ENCODE results near the gene SEMA4G.

Gene SEMA4G

DNA sequence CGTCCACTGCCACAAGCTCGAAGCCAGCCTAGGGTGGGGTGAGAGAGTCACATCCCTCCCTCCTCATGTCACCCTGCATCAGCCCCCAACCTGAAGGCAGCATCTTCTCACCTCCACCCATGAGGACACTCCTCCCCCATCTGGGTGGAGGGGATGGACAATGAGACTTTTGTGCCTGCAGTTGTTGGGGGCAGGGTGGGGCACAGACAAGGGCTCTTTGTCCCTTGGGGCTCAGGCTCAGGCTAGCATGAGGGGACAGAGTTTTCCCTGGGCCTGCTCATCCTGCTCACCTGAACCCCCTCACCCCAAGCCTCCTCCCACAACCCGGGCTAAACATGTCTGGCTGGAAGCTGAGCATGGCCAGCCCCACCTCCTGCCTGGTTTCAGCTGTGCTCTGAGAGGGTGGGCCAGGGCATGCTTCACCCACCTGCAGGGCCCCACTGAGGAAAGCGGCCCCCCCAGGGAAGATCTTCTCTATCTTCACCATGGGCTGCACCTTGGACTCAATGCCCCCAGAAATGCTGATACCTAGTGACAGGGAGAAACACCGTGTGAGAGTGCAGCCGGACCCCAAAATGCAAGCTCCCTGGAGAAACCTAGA lies 39.6 kb downstream of the SEMA4G start:
- no peak for FAIRE-seq

DNA sequence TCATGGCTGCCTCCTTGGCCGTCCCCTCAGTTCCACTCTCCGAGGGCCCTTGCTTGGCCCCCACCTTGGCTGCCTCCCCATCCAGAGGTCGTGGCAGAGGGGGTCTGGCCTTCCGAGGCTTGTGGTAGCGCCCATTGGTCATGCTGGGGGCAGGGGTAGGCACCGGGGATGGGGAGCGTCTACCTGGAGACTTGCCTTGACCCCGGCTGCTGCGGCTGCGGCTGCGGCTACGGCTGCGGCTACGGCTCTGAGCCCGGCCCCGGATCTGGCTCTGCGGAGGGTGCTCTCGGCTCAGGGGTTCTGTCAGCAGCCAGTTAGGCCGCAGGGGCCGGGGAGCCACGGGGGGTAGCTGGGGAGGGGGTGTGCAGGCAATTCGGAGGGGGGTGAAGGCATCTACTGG lies 41.0 kb downstream of the SEMA4G start:
- FAIRE-seq = no peak

DNA sequence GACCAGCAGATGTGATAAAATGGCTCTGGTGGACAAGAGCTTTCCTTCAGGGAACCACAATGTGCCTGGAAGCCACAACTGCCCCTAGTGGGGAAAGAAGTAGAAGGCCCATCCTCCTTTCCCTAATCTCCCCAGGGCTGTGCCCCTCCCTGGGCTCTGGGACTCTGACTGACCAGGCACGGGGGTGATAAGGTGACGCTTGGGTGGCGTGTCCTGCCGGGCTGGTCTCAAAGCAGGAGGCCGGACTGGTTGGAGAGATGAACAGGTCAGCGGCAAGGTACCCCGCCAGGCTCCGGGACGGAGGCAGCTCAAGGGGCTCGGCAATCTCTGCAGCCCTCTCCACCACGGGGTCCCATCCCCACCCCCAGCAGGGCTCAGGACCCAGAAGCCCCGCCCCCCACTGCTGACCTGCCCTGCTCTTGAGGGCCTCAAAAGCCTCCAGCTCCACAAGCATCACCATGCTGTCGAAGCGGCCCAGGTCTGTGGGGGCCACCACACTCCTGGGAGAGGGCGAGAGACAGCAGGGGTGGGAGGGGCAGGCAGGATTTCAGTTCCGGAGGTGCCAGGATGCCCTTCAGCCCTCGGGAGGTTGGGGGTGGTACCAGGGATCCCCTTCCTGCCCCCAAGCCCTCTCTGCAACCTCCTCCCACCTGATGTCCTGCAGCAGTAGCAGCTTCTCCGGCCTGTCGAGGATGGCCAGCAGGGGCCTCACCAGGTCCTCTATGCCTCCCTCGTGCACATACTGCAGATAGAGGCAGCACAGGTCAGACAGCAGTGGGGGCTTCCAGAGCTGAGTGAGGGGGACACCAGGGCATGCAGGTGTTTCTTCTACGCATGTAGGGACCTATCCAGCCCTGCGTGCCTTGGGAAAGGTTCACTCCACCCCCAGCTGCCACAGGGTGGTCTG lies 42.5 kb downstream of the SEMA4G start:
- FAIRE-seq = no peak

DNA sequence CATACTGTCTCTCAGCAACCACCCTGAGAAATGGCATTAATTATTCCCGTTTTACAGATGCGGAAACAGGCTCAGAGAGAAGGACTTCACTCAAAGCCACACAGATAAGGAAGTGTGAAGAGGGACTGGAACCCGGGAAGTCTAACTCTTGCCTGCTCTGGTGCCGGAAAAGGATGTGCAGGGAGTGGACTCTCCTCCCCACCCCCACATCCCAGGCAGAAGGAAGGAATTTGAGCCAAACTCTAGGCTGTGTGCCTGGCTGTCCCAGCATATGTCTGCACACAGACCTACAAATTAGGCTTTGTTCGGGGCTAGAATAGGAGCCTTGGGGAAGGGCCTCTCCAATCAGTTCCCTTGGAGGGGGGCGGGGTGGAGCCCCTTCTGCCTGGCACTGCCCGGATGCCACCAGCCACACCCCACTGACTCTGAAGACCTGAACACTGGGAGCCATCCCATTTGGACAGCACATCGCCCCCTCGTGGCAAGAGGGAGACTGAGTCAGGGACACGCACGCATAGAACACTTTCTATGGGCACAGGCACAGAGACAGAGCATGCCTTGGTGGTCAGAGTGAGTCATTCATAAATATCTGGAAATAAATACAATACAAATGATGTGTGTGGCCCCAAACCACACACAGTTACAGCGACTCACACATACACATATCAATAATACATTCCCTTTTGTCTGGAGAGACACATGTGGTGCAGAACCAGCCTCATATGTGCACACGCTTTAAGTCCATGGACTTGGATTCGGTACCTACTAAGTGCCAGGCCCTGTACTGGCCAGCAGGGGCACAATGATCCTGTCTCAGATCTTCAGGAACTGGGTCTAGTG lies 43.4 kb downstream of the SEMA4G start:
- peak; percentile 75 for FAIRE-seq

DNA sequence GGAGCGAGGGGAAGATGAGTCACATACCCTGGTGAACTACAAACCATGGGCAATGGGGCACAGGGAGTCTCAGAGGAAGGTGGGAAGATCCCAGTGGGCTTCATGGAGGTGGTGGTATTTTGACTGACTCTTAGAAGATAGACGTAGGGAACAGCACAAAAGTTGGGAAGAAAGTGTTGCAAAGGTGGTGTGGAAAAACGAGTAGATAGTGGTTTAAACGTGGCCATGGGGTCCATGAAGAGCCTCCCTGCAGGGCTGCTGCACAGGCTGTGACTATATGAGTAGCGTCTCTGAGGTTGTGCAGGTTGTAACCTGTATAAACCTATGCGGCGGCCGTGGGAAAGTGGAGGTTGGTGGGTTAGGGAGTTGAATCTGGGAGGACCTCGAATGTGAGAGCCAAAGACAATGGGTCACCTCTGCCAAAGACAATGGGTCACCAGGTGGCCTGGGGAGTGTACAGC lies 44.1 kb downstream of the SEMA4G start:
- FAIRE-seq = no peak

DNA sequence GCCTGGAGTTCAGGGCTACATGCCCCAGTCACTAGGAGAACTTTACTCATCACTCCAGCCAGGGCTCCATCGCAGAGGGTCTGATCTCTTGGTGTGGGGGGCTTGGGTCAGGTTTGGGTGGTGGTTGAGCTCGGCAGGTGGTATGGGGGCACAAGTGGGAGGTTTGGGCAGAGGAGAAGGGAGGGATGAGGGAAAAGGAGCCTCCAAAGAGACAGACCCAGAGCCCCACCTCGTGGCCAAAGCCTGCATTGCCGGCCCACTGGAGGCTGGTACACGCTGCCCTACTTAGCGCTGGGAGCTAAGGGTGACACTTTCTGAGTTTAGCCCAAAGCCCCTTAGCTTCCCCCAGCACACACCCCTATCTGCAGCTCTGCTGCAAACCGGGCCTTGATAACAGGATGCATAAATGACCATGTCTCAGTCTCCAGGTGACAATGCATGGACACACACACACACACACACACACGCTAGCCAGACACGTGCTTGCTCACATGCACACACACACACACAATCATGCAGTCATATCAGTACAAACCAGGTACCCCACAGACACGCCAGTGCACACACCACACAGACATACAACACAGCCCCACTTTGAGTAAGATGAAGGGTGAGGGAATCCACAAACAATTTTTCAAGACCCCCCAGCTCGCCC lies 45.1 kb downstream of the SEMA4G start:
- no peak for FAIRE-seq

DNA sequence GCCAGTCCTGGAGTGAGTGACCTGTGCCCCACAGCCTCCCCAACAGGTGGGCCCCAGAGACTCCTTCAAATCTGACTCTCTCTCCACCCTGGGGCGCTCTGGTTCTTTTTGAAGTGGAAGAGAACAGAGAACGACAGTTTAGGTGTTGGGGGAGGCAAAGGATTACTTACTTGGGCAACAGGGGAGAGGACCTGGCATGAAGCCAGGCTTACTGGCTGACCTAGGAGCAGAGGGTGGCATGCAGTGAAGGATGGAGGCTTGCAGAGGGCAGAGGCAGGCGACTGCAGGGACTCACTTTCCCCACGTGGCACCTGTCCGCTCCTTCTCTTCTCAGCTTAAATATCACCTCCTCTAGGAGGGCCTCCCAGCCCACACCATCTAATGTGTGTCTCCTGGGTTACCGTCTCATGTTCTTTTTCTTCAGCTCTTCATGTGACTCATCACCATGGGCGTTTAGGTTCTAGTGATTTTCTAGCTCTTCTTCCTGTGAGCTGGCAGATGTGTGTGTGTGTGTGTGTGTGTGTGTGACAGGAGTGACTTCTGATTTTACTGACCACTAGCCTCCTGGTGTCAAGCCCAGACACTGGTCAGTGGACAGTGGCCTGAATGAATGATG lies 45.8 kb downstream of the SEMA4G start:
- no peak for FAIRE-seq

DNA sequence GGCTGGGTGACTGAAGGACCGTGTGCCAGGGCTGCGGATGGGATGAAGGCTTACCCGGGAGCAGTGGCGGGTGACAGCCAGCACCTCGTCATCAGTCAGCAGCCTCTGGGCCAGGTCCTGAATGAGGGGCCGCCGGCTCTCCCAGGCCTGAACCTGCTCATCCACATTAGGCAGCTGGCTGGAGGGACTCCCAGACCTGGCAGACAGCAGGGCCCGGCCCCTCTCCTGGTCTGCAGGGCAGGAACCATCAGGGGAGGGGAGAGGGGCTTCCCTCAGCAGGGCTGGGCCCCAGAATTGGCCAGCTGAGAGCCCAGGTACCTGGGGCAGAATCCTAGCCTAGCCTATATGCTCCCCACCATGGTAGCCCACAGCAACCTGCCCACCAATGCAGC lies 46.3 kb downstream of the SEMA4G start:
- FAIRE-seq = no peak

DNA sequence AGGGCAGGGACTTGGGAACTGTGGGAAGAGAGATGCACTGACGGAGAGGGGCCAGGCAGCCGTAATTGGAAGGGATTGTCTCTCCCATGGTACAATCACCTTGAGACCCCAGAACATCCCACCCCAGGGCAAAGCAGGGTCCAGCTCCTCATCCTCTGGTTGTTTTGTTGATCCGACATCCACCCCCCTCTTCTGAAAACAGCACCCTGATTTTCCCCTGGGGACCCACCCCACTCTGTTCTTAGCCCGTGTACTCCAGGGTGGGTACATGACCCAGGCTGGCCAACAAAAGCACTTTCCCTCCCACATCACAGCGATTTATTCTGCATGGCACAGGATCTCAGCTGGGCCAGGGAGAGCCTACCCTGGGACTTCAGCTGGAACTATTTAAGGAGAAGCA lies 47.5 kb downstream of the SEMA4G start:
- FAIRE-seq = no peak

DNA sequence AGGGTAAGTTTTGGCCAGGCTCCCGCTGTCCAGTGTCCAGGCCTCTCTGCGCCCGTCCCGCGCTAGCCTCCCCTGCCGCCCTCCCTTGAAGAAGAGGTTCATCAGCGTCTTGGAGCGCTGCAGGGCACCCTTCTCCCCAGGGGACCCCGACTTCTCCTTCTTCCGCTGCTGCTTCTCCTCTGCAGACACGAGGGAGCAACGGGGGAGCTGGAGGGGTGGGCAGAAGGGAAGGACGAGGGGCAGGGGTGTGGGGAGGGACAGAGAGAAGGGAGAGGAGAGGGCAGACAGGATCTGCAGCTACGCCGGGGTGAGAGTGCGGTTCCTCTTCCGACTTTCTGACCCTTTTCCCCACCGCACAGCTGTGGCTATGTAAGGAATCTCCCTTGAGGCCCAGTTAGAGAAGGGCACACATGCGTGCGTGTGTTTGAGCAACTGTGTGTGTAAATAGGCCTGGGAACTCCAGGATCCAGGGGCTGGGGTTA lies 48.9 kb downstream of the SEMA4G start:
- no peak for FAIRE-seq

DNA sequence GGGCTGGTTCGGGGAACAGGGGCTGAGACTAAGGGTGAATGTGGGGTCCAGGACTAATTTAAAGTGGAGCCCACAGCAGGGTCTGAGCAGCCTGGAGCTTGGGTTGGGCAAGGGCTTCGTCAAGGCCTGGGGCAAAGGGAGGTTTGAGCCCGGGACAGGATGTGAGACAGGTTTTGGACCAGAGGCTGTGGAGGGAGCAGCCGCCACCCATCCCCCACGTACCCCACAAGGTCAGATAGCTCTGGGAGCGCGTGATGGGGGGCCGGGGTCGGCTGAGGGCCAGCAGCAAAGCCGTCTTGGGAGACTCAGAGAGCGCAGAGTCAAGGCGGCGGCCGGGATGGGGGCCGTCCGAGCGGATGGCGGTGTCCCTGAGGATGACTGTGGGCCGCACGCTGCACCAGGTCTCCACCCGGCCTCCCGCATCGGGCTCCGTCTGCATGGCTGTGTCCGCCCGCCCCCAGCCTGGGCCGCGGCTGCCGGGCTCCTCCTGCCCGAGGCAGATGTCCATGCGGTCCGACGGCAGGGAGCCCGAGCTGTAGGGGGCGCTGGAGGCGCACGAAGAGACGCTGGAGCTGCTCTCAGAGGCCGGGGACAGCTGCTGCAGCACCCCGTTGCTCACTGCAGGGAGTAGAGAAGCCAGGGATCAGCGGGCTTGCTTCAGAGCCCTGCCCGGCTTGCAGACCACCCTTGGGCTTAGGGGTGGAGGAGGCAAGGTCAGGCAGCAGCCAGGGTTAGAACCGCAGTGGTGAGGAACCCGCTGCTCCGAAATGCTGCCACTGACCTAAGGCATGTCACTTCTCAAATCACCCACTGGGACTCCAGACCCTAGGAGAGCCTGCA lies 49.5 kb downstream of the SEMA4G start:
- FAIRE-seq = no peak
